A172 (cell line): ENCODE data around the gene ZNF311. TPM values are rescaled to one million over a fixed set of nuclear protein-coding genes. Genes with fewer than 3 reads are reported as not detected.
"Not testable (repeated sequence)": the region's sequence is repeated elsewhere in the genome, so short reads cannot be mapped to it uniquely, and the experiment has no call there.

Experiments used
- DNase-seq: peaks from one replicate; pipeline ENCODE4 v3.0.0-alpha.2; 2015; ENCODE audit warnings: low spot score
- total RNA-seq: library from RNA; depleted of rRNA; stranded (reverse); fragments of >200 nt; shearing (Covaris generic); gene quantifications from 2 replicates; pipeline ENCODE4 v1.2.3, GENCODE V29; 2014; rRNA removed

The ZNF311 gene
- total RNA-seq, 1 experiment from 2014 or later: 0.72 TPM

- DNase-seq: peak; percentile 33
These were observed 51.4 kb downstream of the ZNF311 start for GRCh38 chr6:28953585-28954258.

- peak; percentile 74 for DNase-seq
These were observed 52.0 kb downstream of the ZNF311 start for GRCh38 chr6:28953039-28953584.

- not testable (repeated sequence) for DNase-seq
These were observed 55.4 kb downstream of the ZNF311 start for GRCh38 chr6:28949656-28950195.

GRCh38 chr6:28948782-28949486 lies 56.2 kb downstream of the ZNF311 start:
- no peak for DNase-seq

GRCh38 chr6:28947831-28948270 lies 57.3 kb downstream of the ZNF311 start:
- peak; percentile 80 for DNase-seq

GRCh38 chr6:28947067-28947765 lies 57.9 kb downstream of the ZNF311 start:
- DNase-seq: no peak

- DNase-seq: no peak
These were observed 59.8 kb downstream of the ZNF311 start for GRCh38 chr6:28945349-28945748.

Other genes with a start within 250 kb of the ZNF311 start
- gene TRIM27, start 81.3 kb downstream of the ZNF311 start, total RNA-seq: 59.1 and 66.4 TPM in 2 replicates
- gene OR2W1, start 39.9 kb upstream of the ZNF311 start, total RNA-seq: not detected in 2 replicates
- gene OR2B3, start 82.0 kb upstream of the ZNF311 start, total RNA-seq: not detected in 2 replicates
- not detected in 2 replicates for gene OR2J1, start 94.2 kb upstream of the ZNF311 start, total RNA-seq
- not detected in 2 replicates for gene OR2J3, start 102.7 kb upstream of the ZNF311 start, total RNA-seq
- not detected in 2 replicates for gene OR2J2, start 165.6 kb upstream of the ZNF311 start, total RNA-seq